Activated CD4-positive, CD25-positive, alpha-beta regulatory T cell treated with anti-CD3 and anti-CD28 coated beads, Interleukin-2, amount 50 U/mL, for 72 hours (primary cell): Measurements from ENCODE around the gene C15orf61.

Experiments used
- DNase-seq: peaks from one replicate; pipeline ENCODE4 v3.0.0; 2021

Gene C15orf61

DNA sequence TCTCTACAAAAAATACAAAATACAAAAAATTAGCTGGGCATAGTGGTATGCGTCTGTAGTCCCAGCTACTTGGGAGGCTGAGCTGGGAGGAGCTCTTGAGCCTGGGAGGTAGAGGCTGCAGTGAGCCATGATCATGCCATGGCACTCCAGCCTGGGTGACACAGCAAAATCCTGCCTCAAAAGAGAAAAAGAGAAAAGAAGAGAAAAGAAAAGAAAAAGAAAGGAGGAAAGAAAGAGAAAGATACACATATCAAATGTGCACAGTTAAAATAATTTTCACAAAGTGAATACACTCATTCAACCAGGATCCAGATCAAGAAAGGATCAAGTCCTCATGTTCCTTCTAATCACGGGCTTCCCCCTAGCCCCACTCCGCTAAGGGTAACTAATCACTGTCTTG lies 5.8 kb upstream of the C15orf61 start:
- DNase-seq: no peak

DNA sequence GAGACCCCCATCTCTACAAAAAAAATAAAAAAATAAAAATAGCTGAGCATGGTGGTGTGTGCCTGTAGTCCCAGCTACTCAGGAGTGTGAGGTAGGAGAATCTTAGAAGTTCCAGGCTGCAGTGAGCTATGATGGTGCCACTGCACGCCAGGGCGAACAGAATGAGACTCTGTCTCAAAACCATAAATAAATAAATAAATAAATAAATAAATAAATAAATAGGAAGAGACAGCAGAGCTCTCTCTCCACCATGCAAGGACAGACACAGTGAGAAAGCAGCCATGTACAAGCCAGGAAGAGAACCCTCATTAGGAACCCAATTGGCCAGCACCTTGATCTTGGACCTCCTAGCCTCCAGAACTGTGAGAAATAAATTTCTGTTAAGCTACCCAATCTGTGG lies 5.4 kb upstream of the C15orf61 start:
- DNase-seq: no peak

DNA sequence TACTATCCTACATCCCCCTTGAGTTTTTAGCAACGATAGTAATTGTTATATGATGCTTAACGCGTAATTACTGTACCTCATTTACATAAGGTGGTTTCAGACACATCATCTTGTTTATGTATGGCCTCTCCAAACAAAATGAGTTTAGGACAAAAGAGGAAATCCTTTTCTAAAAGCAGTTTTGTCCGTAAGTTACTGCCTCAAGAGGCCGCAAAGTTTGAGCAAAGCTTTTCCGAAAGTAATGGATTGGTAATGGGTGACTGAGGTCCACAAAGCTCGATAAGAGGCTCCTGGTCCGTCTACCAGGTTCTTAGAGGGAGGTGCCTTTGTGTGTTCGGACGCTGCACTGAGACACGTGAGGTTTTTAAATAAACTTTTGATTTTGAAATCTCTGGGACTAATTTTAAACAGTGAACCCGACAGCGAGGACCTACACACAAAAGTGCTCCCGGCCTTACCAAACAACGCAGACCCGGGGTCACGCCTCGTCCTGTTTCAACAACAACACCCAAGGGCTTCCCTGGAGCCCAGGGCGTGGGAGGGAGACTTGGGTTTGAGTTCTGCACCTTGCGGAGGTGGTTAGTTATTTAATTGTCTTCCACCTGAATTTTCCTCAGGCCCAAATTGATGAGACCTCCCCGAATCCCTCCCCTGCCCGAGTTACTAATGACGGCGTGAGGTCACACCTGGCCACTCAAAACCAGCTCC lies 456 bp upstream of the C15orf61 start:
- no peak for DNase-seq

DNA sequence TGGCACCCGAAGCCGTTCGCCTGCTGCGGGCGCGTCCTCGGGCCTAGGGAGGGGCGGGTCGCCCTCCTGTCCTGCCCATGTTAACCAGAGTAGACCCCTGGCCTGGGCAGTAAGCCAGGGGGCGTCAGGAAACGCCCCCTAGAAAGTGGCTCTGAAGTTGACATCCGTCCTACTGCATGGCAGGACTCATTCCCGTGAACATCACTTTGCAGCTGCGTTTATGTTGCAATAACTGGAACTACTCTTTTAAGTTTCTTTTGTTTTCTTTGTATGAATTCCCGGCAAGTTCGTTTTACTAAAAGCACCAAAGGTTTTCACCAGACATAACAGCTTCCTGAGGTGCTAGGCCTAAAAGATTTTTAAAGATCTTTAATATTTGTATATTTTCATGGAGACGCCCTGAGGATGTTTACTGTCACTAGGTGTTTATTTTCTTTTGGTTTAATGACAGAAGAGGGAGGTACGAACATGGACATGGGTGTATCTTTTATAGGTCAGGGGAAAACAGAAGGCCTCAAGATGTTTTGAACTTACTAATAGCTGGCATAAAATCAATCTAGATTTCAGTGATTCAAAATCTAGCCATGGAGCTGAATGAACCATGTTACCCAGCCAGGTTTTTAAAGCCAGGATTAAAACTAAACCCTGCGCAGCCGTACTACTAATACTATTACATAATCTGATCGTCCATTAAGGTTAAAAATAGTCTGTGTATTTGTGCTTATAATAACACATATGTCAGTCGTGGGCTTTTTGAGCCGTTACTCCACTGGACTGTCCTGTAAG lies 1.0 kb downstream of the C15orf61 start:
- no peak for DNase-seq

DNA sequence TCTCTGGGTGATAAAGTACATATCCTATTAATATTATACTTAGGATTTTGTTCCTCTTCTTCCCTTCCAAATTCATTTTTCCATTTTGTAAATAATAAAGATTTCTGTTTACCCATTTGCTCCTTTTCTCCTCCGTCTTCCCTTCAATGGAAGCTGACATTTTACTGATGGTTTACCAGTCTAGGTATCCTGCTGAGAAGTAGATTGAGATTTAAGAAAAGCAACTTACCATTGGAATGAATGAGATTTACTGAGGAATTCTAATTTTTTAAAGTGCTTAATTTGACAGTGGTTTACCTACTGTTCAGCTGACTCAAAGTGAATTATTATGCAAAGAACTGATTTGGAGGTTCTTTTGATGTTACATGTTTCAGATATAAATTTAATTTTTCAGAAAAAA lies 2.4 kb downstream of the C15orf61 start:
- no peak for DNase-seq

DNA sequence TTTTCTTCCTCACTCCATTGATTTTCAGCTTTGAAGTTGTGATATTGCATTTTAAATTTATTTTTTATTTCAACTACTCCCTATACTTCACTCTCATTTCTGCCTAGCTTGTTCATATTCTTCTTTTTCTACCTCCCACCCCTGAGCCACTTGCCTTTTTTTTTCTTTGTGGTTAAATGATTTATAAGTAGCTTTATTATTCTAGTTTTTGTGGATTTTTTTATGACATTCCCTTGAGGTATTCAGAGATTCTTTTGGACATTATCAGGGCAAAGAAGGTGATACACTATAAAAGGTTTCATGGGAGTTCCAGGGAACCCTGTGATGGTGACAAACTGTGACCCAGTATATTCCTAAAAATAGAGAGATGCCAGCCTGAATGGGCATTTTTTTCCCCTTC lies 3.3 kb downstream of the C15orf61 start:
- DNase-seq: no peak

DNA sequence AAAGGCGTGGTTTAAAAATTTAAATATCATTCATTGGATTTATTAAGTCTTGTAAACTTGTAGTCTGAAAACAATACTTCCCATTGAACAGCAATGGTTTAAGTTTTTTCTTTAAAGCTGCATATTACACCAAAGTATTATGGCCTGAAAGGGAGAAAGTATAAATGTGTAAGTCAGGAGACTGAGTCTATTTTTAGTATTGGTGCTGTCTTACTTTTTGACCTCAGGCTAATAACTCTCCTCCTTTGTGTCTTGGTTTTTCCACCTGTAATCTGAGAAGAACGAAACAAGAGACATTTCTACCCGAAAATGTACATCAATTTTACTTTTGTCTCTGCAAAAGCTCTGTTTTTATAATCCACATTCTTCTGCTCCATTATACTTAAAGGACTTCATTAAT lies 7.6 kb downstream of the C15orf61 start:
- no peak for DNase-seq

DNA sequence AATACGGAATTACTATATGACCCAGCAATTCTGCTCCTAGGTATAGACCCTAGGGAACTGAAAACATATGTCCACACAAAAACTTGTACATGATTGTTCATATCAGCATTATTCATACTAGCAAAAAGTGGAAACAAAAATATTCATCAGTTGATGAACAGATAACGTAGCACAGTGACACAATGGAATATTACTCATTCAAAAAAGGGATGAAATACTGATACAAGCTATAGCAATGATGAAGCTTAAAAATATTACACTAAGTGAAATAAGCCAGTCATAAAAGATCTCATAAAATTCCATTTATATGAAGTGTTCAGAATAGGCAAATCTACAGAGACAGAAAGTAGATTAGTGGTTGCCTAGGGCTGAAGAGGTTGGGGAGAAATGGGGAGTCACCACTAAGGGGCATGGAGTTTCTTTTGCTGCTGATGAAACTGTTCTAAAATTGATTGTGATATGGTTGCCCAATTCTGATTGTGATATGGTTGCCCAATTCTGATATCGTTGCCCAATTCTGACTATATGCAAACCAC lies 10.5 kb downstream of the C15orf61 start:
- DNase-seq: no peak

DNA sequence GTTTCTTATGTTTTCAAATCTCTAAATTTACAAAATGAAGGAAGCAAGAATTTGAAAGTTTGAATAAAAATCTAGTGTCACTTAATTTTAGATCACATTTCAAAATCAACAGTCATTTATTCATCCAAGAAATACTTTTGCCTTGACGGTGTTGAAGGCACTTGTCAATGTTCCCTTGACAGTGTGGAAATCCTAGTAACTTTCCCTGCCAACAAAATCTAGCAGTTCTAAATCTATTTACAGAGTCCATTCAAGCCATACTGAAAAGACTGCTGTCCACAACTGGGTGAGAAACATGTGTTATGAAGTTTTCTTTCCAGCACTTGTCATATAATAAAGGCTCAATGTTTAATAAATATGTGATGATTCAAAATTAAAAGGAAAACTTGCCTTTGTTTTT lies 12.9 kb downstream of the C15orf61 start:
- DNase-seq: no peak

DNA sequence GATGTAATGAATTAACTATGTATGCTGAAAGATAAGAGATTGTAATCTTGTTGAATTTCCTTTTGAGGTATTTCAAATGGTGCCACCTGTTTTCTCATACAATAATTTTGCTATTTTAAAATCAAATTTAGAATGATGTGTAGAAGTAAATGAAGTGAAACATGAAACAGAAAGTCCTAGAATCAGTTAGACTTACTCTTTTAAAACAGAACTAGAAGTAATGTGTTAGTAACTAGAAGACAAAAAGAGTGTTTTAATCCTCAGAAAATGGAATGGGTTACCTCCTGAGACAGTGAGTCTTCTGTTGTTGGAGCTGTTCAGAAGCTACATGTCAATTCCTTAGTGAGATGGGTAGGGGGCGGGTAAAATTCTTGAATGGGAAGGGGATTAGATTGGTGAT lies 13.4 kb downstream of the C15orf61 start:
- no peak for DNase-seq

DNA sequence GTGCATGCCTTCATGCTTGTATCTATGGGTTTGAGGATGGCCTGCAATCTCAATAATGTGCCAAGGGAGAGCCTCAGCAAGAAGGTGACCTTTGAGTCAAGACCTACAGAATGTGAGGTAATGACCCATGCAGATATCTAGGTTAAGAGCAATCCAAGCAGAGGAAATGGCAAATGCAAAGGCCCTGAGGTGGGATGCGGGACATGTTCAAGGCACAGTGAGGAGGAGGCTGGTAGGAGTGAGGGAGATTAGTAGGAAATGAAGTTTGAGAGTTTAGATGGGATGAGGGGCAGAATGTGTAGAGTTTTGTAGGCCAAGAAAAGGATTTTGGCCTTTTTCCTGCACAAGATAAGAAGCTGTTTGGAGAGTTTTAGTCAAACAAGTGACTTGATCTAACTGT lies 16.8 kb downstream of the C15orf61 start:
- DNase-seq: no peak

DNA sequence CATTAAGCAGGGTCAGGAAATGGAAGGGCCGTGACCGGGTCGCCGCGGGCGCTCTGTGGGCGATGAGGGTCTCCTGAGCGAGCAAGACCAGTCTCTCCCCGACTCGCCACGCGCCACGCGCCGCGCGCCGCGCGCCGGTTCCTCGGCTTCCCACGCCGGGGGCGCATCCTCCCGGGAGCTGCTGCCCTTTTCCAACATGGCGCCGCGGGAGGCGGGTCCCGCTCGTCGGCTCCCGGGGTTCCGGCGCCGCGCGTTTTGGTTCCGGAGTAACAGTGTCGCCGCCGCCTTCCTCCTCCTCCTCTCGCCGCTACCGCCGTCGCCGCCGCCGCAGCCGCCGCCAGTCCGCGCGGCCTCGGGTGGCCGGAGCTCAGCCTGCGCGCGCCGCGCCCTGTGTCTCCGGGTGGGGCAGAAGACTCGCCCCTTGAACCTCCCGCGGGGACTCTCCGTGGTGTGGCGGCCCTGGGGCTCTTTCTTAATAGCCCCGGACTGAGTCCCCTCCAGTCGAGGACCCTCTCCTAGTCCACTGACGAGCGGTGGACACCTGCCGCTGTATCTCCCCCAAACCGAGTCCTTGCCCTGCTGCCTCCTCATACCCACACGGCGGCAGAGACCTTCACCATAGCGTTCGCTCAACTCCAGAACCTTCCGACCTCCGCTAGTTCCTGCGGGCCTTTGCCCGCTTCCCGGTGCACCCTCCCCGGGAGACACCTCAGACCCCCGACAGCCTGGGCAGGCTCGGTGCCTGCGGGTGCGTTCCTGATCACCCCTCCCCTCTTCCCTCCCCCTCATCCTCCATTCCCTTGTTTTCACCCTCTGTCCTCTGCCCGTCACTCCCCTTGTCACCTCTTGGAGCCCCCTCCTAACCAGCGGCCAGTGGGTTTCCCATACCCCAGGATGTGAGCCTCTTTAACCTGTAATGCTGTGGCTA lies 21.8 kb downstream of the C15orf61 start, which contains the start of gene MAP2K5:
Gene MAP2K5, plus strand, starts transcription at position 284 of the 928 bp plus-strand sequence. Its CDS starts 633 bp downstream, at position 917.
- peak; percentile 83 for DNase-seq

DNA sequence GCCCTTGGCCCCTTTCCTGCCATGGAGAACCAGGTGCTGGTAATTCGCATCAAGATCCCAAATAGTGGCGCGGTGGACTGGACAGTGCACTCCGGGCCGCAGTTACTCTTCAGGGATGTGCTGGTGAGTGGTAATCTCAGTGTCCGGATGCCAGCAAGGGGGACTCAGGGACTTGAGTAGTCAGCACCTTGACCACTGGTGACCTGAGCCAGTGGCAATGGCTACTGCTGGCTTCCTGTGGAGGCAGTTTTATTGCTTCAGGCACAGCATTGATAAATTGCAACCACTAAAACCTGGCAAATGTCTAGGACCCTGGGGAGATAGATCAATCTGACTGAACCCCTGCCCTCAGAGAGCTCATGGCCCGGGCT lies 22.4 kb downstream of the C15orf61 start:
- no peak for DNase-seq

DNA sequence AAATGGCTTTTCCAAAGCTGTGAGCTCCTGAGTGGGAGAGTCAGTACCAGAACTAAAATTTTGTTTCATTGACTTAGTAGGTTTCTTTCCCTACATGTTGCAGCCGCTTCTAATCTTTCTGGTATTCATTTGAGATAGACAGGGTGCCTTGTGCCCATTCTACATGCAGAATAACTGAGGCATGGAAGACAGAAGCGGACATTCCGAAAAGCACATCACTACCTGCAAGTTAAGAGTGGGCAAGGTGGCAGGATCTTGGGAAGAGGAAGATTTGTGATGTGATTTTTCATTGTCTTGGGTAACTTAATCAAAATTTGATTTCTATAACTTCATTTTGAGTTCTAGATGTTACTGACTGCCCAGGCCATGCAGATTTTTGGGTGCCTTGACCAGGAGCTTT lies 23.5 kb downstream of the C15orf61 start:
- no peak for DNase-seq

DNA sequence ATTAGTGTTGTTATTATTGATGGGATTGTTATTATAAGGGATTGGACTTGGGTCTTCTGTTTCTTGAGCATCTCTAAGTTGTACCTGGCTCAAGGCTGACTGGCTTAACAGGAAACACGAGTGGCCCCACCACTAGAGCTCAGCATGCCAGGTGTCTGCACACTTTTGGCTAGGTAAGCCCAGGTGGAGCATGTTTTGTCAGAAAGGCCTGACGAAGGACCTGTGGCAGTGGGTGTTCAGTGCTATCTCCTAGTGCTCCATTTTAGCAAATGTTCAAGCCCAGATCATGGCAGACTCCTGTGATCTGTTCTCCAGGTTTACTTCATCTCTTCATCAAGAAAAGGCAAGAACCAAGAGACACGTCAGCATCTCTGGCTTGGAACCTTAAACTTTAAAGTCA lies 24.9 kb downstream of the C15orf61 start:
- no peak for DNase-seq

DNA sequence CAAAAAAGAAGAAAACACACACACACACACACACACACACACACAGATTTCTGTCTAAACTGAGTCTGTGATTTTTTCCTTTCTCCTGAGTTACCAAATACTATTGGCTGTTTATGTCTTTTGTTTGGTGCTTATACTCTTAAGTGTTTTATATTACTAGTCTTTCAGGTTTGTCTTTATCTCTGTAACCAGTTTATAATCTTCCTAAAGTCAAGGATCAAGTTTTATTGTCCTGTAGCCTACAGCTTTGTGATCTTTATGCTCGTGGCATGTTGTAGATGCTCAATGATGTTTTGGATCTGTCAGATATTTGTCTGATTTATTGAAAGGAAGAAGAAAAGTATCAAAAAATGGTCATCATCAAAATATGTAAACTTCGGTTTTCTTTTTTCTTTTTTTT lies 26.1 kb downstream of the C15orf61 start:
- no peak for DNase-seq

DNA sequence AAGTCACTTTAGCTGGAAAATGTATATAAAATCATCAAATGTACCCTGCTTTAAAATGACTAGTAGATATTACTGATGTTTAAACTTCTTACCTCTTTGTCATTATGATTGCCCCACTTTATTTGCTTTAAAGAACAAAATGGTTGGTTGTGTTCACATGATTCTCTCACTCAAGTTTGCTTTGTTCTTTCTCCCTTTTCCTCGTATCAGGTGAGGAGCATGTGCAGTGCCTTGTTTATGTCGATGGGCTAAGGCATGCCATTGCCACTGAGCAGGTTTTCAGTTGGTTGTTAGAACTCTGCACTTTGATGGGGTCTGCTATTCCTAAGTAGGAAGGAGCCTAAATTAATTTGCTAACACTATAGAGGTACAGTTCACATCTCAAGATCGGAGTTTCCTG lies 26.9 kb downstream of the C15orf61 start:
- no peak for DNase-seq

DNA sequence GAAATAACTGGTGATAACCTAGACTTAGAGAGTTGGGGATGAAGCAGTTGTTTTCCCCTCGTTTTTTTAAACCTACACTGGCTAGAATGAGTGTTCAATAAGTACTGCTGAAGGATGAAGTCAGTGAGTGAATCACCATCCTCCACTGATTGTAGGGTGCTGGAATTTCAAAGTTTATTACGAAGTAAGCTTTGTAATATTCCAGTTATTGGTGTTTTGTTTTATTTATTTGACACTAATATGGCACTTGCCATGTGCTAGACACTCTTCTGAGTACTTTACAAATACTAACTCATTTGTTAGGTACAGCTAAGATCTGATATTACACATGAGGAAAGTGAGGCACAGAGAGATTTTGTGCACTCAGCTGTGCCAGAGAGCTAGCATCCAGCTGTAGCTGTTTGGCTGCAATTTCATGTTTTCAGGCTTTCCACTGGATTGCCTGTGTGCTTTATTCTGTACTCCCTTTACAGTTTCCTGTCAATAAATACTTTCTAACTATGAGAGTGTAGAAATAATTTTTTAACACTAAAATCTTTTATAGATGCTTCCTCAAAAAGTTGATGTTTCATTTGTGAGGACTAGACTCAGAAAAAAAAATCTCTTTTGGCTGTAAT lies 27.4 kb downstream of the C15orf61 start:
- no peak for DNase-seq

DNA sequence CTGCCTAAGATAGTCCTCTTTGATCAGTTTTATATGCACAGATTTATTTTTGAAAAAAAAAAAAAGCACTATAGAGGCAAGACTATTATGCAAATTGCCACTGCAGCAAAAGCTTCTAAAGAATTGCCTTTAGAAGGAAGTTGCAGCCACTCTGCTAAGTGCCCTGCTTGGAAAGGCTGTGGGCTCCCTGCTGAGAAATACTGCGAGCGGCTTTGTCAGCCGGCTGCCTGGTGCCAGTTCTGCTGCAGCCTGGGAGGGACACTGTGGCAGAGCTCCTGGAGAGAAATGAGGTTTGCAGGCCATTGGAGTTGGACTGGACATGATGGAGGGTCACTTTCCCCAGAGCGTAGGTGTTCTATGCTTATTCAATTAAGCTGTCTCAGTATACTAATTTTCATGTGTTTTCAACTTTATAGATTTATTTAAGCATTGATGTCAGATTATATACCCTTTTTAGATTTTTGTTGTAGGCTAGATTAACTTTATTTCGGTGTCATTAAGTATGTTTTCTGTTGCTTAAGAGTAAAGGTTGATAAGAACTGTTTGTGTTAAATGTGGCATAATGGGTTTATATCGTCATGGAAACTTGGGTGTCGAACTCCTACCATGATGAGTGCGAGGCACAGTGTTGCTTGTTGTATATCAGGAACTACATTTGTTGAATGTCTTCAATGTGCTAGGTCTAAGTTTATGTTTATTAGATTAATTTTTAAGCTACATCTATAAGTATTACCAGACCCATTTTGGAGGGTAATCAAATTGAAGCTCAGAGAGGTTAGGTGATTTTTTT lies 28.1 kb downstream of the C15orf61 start:
- DNase-seq: no peak

DNA sequence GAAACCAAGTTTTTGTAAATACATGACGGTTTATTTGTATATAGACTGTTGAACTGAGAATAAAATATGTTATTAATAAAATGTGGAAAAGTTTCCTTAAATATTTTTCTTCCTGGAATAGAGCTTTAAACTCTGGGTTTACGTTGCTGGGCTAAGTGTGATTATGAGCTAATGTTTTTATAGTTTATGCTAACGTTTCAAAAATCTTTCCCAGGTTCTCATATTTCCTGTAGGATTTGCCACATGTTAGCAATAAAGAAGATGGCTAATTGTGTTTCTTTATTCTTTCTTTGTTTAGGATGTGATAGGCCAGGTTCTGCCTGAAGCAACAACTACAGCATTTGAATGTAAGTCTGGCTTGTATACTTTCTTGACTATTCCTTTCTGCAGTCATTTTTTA lies 28.8 kb downstream of the C15orf61 start:
- DNase-seq: no peak

DNA sequence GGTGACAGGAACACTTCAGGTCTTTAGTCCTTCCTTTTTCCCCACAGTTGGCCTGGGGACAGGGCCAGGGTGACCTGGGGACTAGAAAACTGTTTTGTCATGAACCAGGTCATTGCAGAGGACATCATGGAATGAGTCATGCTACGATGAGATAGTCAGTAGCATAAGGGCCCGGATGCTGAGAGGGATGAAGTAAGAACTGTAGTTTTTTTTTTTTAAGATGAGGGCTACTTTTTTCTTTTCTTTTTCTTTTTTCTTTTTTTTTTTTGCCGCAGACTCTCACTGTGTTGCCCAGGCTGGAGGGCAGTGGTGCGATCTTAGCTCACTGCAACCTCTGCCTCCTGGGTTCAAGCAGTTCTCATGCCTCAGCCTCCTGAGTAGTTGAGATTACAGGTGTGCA lies 29.6 kb downstream of the C15orf61 start:
- DNase-seq: no peak

DNA sequence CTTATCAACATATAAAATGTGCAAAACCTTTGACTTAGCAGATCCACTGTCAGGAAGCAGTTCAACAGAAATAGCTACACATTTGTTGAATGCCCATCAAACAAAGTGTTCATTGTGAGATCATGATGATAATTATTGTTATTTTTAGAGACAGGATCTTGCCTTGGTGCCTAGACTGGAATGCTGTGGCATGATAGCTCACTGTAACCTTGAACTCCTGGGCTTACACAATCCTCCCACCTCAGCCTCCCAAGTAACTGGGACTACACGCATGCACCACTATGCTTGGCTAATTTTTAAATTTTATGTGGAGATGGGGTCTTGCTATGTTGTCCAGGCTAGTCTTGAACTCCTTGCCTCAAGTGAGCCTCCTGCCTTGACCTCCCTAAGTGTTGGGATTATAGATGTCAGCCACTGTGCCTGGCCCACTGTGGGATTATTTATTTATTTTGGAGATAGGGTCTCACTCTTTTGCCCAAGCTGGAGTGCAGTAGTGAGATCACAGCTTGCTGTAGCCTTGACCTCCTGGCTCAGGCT lies 30.3 kb downstream of the C15orf61 start:
- DNase-seq: no peak
